ENCODE measurements around the gene PAX2.
"Not testable (repeated sequence)": the region's sequence is repeated elsewhere in the genome, so short reads cannot be mapped to it uniquely, and the experiment has no call there.

Gene PAX2

DNA sequence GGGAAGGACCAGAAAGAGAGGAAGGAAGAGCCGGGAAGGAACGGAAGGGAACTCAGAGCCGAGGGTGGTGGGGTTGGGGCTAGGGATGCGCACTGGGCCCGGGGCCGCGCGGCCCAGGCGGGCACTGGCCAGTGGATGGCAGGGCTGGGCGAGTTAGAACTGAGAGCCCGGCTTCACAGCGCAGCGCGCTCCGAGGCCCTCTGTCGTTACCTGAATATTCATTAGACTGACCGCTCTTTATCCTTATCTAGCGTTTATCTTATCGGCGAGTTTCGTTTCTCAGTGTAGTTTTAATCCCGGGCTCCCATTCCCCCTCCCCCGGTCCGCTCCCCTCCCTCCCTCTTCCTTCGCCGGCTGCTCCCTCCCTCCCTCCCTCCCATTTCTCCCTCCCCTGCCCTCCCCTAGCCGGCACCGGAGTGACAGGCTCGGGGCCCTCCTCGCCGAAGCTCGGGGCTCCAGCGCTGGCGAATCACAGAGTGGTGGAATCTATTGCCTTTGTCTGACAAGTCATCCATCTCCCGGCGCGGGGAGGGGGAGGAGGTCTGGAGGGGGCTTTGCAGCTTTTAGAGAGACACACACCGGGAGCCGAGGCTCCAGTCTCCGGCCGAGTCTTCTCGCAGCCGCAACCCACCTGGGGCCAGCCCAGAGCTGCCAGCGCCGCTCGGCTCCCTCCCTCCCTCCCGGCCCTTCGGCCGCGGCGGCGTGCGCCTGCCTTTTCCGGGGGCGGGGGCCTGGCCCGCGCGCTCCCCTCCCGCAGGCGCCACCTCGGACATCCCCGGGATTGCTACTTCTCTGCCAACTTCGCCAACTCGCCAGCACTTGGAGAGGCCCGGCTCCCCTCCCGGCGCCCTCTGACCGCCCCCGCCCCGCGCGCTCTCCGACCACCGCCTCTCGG is at the start of gene PAX2:
PAX2 (plus strand) TSS at position 596 of the 895 bp plus-strand sequence. CDS start 679 bp downstream, outside the sequence.
- peak in 1 of 2 experiments; percentile 23 for DNase-seq

DNA sequence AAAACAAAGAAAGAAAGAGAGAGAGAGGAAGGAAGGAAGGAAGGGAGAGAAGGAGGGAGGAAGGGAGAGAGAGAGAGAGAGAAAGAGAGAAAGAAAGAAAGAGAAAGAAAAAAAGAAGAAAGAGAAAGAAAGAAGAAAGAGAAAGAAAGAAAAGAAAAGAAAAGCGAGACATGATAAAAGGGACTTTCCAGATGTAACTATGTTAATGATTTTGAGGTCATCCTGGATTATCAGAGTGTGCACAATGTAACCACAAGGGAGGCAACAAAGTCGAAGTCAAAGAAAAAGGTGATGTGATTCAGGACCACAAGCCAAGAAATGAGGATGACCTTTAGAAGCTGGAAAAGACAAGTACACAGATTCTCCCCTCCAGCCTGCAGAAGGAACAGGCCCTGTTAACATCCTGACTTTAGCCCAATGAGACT is 48.9 kb upstream of the PAX2 start:
- DNase-seq = no peak

DNA sequence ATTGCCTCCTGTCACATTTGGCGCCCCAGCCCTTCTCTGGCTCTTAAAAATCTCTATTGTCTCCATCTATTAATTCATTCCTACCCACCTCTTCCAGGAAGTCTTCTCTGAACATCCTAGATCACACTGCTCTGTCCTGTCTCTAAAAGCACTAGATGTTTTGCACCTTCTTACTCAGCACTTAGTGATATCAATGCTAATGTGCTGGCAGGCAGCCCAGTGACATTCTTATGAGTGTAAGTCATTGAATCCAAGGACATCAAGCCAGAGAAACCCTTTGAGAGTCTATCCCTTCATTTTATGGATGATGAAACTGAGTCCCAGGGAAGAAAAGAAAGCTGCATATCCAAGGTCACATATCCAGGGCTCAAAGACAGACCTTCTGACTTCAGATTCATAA is 48.3 kb upstream of the PAX2 start:
- DNase-seq = no peak

DNA sequence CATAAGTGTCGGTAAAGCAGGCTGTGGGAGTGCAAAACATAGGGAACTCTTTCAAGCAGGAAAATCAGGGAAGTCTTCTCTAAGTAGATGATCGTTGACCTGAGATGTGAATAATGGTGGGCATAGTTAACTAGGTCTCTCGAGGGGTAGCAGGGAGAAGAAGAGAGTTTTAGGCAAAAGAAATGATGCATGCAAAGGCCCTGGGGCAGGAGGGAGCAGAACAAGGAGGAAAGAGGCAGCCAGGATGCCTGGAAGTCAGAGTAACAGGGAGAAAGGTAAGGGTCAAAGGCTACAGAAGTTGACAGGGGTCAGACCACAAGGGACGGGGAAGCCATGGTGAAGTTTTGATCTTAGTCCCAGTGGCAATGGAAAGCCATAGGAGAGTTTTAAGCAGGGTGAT is 47.8 kb upstream of the PAX2 start:
- no peak for DNase-seq

DNA sequence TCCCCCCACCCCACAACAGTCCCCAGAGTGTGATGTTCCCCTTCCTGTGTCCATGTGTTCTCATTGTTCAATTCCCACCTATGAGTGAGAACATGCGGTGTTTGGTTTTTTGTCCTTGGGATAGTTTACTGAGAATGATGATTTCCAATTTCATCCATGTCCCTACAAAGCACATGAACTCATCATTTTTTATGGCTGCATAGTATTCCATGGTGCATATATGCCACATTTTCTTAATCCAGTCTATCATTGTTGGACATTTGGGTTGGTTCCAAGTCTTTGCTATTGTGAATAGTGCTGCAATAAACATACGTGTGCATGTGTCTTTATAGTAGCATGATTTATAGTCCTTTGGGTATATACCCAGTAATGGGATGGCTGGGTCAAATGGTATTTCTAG is 43.7 kb upstream of the PAX2 start:
- DNase-seq = not testable (repeated sequence)

DNA sequence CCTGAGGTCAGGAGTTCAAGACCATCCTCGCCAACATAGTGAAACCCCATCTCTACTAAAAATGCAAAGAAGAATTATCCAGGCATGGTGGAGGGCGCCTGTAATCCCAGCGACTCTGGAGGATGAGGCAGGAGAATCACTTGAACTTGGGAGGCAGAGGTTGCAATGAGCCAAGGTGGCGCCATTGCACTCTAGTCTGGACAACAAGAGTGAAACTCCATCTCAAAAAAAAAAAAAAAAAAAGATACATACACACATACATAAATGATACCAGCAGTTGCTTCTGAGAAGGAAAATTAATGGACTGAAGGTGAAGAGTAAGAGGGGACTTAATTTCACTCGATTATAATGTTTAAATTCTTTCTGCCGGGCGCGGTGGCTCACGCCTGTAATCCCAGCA is 40.2 kb upstream of the PAX2 start:
- no peak for DNase-seq

DNA sequence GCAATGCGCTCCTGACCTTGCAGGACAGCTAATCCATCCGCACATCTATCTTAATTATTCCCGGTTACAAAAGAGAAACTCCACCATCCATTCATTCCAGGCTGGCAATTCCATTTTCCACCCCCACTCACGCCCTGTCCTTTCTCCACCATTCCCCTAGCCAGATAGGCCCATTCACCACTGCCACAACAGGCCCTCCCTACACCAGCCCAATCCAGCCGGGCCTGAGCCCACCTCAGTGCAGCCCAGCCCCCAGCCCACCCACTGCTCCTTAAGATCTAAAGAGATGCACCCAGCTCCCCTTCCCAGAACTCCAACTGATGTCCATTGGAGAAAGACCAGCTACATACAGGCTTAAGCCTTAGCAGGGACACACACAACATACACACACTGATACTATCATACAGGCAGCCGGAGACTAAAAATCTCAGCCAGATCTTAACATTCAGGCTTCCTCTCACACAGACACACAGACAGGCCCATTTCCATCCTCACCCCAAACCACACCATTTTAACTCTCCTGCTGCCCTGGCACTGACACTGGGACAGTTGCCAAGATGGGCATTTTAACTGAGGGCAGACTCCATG is 38.0 kb upstream of the PAX2 start:
- no peak for DNase-seq

DNA sequence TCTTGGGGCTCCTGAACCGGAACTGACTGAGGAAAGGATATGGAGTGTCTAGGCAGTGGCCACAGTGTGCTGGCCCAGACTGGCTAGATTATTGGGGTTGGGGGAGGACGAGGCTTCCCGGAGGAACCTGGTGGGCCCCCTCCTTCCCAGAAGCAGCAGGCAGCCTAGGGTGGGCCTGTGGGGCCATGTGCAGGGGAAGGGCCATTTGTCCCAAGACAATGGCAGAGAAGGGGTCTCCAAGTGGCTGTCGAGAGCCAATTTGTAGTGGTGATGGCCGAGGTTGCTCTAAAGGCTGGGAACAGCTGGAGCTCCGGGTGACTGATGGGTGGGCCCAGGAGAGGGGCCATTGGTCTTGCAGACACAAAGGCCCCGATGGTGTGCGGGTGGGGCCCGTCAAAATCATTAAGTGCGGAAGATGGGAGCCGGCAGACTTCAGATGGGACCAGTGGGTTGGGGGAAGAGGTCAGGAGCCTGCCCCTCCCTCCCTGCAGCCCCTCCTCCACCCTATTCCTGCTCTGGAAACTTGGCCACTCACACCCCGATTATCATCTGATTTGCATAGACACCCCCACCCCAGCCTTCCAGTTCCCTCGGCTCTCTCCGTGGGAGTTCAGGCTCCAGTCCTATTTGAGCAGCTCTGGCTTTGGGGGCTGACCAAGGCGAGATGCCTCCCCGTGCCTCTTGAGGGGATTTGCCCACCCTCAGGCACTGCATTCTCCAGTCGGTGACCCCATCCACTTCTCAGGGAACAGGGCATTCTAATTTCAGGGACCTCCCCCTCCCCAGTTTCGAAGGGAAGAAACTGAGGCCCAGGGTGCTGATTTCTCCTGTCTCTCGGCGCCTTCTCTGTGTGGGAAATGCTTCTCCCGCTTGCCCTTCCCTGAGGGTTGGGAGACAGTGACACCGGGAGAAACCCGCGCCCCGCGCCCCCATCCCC is 36.0 kb upstream of the PAX2 start:
- DNase-seq = no peak

DNA sequence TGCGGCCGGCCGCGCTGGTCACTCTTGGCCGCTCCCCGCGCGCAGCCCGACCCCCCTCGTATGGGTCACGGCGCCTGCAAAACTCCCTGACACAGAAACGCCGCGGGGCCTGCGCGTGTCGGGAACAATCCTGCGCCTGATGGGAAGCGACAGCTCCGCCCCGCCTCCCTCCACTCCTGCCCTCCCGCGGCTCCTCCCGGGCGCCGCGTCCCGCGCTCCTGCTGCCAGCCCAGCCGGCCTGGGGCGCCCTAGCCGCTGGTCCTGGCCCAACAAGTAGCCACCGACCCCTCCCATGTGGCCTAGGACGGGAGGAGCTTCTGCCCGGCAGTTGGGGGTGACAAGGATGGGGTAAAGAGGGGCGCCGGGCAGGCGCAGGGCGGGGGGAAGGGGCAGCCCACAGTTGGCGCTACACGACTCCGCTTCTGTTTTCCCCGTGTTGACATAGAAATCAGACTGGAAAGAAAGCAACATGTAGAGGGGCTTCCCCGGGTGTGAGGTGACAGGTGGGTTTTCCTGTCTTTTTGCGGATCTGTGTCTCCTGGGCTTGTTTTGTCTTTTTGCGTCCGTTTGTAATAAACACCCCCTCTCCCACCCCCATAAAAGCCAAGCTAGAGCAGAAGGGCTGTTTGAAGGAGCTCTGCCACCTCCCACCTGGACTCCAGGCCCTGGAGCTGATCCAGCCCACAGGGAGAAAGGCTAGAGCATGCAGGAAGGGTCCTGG is 35.1 kb upstream of the PAX2 start:
- no peak for DNase-seq

DNA sequence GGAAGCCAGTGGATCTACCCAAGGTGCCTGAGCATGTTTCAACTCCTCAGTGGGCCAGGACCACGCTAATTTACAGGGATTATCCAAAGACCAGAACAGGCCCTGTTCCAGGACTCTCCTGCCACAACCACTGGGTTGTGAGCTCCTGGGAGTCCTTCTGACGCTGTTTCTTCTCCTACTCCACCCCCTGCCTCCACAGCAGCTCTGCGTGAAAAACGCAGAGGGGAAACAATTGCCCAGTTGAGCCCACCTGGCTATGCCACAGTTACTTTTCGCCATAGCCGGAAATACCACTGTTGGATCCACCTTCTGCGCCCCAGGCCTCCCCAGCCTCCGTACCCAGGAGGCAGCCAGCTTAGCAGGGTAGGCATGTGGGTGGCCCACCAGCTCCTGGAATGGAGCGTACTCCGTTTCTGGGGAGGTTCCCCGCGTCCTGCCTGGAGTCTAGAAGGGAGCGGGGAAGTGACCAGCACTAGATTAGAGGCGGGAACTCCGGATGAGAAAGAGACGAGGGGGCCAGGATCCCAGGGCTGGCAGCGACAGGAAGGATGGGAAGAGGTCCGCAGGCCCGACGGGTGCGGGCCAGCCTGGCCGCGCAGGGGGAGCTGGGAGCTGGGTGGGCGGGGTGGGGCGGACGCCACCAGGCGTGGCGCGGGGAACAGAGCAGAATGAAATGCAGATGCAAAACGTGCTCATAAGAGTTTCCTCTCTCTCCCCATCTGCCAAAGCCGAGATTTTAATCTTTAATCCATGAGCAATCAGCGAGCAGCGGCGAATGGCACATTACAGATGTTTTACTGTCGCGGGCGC is 32.1 kb upstream of the PAX2 start:
- DNase-seq = no peak

DNA sequence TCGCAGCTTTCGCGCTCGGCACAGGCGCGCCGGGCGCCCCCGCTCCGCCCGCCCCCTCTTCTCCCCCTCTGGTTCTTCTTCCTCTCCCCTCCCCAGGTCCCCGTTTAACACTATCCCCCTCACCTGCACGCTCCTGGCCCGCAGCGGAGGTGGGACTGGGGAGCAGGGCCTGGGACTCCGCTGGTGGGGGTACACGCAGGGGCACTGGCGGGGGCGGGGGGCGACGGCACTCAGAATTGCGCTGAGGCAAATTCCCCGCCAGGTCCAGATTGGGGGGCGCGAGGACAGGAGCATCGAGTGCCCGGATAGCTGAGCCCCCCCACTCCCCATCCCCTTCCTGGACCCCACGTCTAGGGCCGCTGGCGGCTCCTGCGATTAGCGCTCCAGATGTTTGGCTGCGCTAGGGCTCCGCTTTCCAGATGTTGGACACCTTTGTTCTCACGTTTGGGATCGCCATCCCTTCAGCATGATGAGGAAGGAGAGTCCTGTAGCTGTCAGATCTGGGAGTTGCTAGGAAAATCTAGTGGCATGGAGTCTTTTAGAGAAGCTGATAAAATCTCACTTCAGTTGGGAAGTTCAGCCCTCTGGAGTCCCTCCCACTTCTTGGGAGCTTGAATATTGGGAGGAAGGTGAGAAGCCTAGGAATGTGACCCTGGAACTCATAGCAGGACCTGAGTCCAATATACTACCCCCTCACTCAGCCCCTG is 31.4 kb upstream of the PAX2 start:
- DNase-seq = no peak

DNA sequence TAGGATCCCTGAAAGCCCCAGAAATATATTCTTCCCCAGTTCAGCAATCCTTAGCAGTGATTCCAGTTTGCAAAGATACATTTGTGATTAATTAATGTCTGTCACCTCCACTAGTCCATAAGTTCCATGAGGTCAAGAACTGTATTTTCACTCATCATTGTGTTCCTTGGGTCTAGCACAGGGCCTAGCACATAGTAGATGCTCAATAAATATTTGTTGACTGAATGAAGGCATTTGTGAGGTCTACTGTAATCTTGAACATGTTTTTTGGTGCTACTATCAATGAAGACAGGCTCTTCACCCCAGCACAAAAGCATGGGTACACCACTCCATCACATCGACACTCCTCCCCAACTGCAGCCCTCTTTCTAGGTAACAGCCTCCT is 30.8 kb upstream of the PAX2 start:
- no peak for DNase-seq

DNA sequence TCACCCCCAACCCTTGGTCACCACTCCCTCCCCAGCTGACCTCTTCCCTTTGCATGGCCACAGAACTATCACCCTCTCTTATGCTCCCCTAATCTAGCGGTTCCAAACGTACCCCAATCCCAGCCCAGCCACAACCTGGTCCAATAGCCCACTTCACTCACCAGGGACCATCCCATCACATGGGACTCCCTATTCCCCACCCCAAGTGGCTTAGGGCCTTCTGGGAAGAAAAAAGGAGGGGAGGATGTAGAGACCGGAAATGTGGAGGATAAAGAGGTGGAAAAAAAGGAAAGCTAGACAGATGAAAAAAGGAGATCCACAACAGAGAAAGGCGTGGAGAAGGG is 30.3 kb upstream of the PAX2 start:
- no peak for DNase-seq

DNA sequence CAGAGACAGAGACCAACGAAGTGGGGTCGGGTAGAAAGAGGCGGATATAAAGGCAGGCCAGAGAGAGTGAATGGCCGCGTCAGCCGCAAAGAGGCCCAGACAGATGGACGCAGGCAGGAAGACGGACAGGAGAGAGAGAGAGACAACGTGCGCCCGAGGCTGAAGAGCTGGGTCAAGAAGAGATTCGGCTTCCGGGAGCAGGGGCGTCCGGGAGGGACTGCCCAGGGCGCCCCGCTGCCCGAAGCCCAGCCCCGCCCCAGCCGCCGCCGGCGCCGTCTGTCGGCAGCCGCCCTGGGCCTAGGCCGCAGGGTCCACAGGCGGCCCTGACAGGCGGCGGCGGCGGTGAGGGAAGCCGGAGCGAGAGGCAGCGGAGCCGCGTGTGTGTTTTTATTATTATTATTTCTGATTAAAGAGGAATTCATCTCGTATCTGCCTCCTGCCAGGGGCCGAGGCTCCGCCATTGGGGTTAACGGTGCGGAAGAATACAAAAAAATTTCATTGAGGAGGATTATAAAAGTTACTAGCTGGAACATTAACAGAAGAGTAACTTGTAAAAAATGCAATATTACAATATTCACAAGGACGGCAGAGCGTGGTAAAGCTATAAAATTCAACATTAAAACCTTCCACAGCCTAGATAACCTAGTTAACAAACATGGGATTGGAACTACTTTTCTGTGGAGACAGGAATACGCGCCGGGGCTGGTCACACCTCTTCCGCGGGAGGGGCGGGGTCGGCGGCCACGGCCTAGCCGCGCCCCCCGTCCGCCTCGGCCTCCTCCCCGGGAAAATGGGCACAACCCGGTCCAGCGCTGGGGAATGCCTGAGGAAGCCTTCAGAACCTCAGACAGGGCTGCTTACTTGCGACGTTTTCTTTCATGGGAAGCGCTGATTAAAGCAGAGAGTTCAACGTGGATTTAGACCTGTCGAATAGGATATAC is 29.7 kb upstream of the PAX2 start:
- no peak for DNase-seq

DNA sequence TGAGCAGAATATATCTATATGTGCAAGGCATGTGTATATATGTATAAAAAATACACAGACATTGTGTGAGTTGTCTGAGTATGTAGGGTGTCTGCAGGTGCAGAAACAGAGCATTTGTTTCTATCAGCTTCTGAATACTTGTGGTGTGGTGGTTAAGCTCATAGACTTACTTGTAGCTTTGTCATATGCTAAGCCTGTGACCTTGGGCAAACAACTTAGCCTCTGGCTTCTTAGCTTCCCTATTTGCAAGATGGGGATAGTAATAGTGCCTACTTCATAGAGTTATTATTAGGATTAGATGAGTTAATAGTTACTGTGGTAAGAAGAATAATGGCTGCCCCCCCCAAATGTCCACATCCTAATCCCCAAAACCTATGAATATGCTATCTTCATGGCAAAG is 28.2 kb upstream of the PAX2 start:
- no peak for DNase-seq

DNA sequence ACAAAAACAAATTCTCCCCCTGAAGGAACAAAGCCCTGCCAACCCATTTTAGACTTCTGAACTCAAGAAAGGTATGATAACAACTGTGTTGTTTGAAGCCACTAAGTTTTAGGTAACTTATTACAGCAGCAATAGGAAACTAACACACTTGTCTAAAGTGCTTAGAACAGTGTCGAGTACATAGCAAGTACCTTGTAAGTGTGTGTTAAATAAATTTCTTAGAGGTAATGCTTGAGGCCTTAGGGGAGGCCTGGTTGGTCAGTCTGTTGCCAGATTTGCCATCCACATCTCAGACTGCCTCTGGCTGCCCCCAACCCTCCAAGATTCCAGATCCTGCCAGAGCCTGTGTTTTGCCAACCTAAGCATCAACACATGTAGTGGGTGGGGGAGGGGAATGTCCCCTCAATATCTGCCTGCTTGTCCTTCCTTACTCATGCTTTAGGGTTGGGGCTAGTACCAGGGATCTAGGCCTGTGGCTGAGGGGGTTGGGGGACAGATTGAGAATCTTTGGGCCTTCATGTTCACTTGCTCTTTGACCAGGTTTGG is 27.1 kb upstream of the PAX2 start:
- DNase-seq = no peak

DNA sequence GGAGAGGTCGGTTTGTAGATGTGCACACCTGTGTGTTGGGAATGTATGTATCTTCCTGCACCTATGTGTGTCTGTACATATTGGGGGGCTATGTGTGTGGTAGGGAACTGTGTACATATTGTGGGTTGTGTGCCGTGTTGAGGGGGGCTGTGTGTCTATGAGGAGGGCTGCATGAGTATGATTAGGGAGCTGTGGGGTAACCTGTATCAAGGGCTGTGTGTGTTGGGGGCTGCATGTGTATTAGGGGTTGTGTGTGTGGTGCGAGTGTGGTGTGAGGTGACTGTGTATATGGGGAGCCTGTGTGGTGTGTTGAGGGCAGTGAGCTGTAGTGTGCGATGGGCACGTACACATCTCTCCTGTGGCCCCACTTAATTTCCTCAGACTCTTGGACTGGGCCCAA is 22.2 kb upstream of the PAX2 start:
- DNase-seq = no peak

DNA sequence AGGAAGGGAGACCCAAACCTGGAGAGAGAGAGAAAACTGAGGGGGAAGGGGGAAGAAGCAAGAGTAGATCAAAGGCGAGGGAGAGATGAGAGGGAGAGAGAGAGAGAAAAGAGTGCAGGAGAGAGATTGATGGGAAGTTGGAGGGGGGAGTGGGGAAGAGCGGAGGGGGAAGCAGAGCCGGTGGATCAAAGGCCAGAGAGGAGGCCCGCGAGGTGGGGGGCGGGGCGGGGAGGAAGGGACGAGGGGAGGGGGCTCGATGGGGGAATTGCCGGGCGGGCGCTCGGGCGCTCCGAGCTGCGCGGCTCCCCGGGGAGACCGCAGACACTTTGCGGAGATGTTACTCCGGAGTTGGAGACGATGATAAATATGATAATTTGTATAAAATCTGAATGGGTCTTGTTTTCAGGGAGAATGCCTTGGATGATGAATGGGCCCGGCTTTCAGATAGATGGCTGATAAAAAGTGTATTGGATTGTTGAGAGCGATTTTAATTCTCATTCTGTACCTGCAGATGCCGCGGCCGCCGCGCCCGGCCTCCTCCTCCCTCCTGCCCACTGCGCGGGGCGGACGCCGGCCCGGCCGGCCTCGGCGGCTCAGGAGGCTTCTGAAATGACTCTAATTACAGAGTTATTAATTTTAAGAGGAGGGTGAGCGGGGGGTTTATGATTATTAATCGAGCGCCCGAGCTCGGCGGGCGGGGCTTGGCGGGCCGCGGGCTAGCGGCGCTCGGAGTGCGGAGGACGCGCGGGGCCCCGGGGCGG is 21.4 kb upstream of the PAX2 start:
- no peak for DNase-seq

DNA sequence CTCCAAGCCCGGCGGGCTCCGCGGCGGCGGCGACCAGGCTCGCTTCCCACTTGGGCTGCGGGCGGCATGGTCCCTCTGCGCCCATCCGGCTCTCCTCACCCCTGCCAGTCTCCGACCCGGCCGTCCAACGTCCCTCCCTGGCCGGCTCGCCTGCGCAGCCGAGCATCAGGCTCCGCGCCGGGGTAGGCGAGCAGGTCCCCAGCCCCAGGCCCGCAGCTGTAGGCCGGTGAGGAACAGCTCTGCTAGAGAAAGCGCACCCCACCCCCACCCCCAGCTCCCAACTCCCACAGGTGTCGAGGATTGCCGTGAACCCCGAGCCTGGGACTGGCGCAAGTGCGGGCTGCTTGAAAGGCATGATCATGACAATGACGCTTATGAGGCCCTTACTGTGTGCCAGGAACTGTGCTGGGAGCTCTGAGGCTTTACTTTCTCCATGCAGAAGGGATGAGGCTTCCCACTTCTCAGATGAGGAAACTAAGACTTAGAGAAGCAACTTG is 20.8 kb upstream of the PAX2 start:
- no peak for DNase-seq
